ENCODE measurements around the gene GPR35. TPM values are rescaled to one million over a fixed set of nuclear protein-coding genes. Genes with fewer than 3 reads are reported as not detected.

GPR35 gene
- total and polyA plus RNA-seq, 7 donors, result 1.3 to 76.6 (median 7.8) TPM

DNA sequence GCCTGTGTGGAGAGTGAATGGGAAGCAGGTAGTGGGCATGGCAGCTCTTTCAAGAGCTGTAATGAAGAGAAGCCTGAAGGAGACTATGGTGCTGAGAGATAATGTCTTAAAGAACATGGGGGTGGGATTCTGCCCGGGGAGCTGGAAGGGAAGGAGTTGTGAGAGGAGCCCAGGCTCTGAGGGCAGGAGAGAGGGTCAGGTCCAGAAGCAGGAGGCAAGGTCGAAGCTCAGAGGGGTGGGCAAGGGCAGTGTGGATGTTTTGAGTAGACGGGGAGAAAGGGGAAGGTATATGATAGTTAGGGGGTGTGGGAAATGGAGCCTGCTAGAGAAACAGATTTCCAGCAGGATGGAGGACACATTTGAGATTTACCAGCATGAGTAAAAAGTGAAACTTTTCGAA, 36.6 kb upstream of the GPR35 start:
- 79 to 87% methylated on average over 4 of the region's 4 CpGs for WGBS, 2 donors
- Histone ChIP-seq H3K27me3 (no peaks in the 10 kb centered on the region), H3K36me3 (peaks cover 0 to 41% (median 15%) of the 10 kb centered on the region in 4 donors), H3K4me1 (peaks cover 0 to 43% (median 34%) of the 10 kb centered on the region in 4 donors), H3K4me3 (no peak overlapping the region), H3K9me3 (no peaks in the 10 kb centered on the region), H3K27ac (no peak overlapping the region)
- TF ChIP-seq EP300 (IDR thresholded peaks at IDR 0.05) (no peak), POLR2AphosphoS5 (IDR thresholded peaks at IDR 0.05) (no peak), POLR2A (IDR thresholded peaks at IDR 0.05) (no peak)
- TF ChIP-seq, protein P1, sequence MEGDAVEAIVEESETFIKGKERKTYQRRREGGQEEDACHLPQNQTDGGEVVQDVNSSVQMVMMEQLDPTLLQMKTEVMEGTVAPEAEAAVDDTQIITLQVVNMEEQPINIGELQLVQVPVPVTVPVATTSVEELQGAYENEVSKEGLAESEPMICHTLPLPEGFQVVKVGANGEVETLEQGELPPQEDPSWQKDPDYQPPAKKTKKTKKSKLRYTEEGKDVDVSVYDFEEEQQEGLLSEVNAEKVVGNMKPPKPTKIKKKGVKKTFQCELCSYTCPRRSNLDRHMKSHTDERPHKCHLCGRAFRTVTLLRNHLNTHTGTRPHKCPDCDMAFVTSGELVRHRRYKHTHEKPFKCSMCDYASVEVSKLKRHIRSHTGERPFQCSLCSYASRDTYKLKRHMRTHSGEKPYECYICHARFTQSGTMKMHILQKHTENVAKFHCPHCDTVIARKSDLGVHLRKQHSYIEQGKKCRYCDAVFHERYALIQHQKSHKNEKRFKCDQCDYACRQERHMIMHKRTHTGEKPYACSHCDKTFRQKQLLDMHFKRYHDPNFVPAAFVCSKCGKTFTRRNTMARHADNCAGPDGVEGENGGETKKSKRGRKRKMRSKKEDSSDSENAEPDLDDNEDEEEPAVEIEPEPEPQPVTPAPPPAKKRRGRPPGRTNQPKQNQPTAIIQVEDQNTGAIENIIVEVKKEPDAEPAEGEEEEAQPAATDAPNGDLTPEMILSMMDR (IDR thresholded peaks at IDR 0.05), result no peak
- DNase-seq, result no peak
- intact Hi-C loops (cut with DNase I), result no loop called here

DNA sequence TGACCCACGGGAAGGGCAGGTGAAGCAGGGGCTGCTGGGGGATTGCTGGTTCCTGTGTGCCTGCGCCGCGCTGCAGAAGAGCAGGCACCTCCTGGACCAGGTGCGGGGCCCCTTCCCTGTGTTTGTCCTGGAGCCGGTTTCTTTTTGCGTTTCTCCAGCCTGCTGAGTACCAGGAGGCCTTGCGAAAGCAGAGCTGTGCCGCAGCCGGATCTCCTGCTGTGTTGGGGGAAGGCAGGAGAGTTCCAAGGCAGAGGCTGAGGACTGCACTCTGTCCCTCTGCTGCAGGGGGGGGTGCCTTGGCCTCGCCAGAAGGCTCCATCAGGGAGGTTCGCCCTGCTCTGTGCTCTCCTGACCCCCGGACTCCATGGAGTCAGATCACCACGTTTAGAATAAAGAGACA, 35.9 kb upstream of the GPR35 start:
- H3K27ac ChIP-seq, result no peak overlapping the region

DNA sequence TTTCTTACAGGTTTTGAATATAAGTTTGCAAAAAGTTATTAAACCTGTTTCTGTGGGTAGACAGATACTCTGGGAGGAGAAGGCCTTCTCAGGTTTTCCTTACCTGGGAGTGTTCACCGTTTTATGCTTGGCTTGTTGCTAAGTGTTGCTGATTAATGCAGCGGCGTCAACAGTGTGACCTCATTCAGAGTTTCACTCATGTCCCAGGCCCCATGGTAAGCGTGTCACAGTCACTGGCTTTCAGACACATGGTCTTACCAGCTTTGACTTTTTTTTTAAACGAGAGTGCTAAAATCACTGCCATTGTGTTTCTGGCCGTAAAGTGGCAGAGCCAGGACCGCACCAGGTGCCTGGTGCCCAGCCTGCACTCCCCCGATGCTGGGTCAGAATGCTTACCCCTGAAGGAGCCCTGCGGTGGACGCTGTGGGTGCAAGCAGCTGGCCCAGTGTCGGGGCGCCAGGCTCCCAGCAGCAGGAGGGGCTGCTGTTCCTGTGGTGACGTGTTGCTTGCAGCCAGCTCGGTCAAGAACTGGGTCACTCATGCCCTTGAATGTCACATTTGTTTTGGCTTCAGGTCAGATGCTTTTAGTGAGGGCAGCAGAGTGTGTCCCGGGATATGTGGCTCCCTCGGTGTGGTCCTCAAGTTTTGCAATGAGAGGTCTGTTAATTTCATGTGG, 35.3 kb upstream of the GPR35 start:
- DNase-seq, result peak; percentile 38
- 88 to 95% methylated on average over 16 of the region's 16 CpGs for WGBS, 2 donors

More for the DNA sequence above, 35.9 kb upstream of the GPR35 start:
- intact Hi-C loops (cut with DNase I), result no loop called here
- no peak overlapping the region for H3K4me3 ChIP-seq
- DNase-seq, result peak; percentile 34
- TF ChIP-seq EP300 (IDR thresholded peaks at IDR 0.05) (no peak), POLR2A (IDR thresholded peaks at IDR 0.05) (no peak), POLR2AphosphoS5 (IDR thresholded peaks at IDR 0.05) (no peak)
- TF ChIP-seq, protein P1 (IDR thresholded peaks at IDR 0.05), result no peak
- peaks cover 0 to 36% (median 30%) of the 10 kb centered on the region in 4 donors for H3K4me1 ChIP-seq
- 88 to 93% methylated on average over 14 of the region's 14 CpGs for WGBS, 2 donors
- no peaks in the 10 kb centered on the region for H3K27me3 ChIP-seq
- H3K9me3 ChIP-seq, result no peaks in the 10 kb centered on the region
- H3K36me3 ChIP-seq, result peaks cover 0 to 41% (median 15%) of the 10 kb centered on the region in 4 donors

DNA sequence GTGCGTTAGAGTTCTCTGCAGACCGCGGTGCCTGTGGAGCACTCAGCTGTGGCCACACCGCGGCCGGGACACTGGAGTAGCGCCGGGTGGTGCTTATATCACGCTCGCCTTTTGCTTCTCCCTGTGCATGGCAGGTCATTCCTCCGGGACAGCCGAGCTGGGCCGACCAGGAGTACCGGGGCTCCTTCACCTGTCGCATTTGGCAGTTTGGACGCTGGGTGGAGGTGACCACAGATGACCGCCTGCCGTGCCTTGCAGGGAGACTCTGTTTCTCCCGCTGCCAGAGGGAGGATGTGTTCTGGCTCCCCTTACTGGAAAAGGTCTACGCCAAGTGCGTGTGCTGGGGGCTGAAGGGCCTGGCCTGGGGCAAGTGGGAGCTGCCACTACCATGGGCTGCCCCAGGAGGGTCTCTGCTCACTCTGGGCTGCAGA, 34.6 kb upstream of the GPR35 start:
- TF ChIP-seq EP300 (IDR thresholded peaks at IDR 0.05) (no peak), POLR2A (IDR thresholded peaks at IDR 0.05) (no peak), POLR2AphosphoS5 (IDR thresholded peaks at IDR 0.05) (no peak)
- TF ChIP-seq, protein P1 (IDR thresholded peaks at IDR 0.05), result no peak
- H3K36me3 ChIP-seq, result peaks cover 0 to 41% (median 19%) of the 10 kb centered on the region in 4 donors
- WGBS, 2 donors, result 97% methylated on average over 21 of the region's 21 CpGs

More for the DNA sequence above, 35.3 kb upstream of the GPR35 start:
- H3K4me1 ChIP-seq, result peaks cover 0 to 32% (median 26%) of the 10 kb centered on the region in 4 donors
- H3K27ac ChIP-seq, result no peak overlapping the region
- H3K36me3 ChIP-seq, result peaks cover 0 to 41% (median 17%) of the 10 kb centered on the region in 4 donors
- H3K4me3 ChIP-seq, result no peak overlapping the region
- H3K27me3 ChIP-seq, result no peaks in the 10 kb centered on the region
- no peaks in the 10 kb centered on the region for H3K9me3 ChIP-seq
- TF ChIP-seq, protein P1 (IDR thresholded peaks at IDR 0.05), result no peak
- TF ChIP-seq POLR2AphosphoS5 (IDR thresholded peaks at IDR 0.05), result no peak
- TF ChIP-seq POLR2A (IDR thresholded peaks at IDR 0.05), result no peak
- TF ChIP-seq EP300 (IDR thresholded peaks at IDR 0.05), result no peak
- intact Hi-C loops (cut with DNase I), result no loop called here

More for the DNA sequence above, 34.6 kb upstream of the GPR35 start:
- Histone ChIP-seq H3K27me3 (no peaks in the 10 kb centered on the region), H3K9me3 (no peaks in the 10 kb centered on the region), H3K27ac (no peak overlapping the region), H3K4me3 (no peak overlapping the region), H3K4me1 (peaks cover 0 to 32% (median 25%) of the 10 kb centered on the region in 4 donors)
- DNase-seq, result peak; percentile 54
- intact Hi-C loops (cut with DNase I), result no loop called here

Data from sigmoid colon (tissue), 7 donors.